HG03108 (cell line): Measurements from ENCODE around the gene RPS13.
"Not testable (repeated sequence)": the region's sequence is repeated elsewhere in the genome, so short reads cannot be mapped to it uniquely, and the experiment has no call there.

ENCODE experiments used
- ATAC-seq: cut with Tn5 transposase; IDR thresholded peaks from one replicate; pipeline ENCODE4 v1.9.1; 2021; ENCODE audit warnings: moderate library complexity; ENCODE audit not compliant: unreplicated experiment

RPS13 gene

DNA sequence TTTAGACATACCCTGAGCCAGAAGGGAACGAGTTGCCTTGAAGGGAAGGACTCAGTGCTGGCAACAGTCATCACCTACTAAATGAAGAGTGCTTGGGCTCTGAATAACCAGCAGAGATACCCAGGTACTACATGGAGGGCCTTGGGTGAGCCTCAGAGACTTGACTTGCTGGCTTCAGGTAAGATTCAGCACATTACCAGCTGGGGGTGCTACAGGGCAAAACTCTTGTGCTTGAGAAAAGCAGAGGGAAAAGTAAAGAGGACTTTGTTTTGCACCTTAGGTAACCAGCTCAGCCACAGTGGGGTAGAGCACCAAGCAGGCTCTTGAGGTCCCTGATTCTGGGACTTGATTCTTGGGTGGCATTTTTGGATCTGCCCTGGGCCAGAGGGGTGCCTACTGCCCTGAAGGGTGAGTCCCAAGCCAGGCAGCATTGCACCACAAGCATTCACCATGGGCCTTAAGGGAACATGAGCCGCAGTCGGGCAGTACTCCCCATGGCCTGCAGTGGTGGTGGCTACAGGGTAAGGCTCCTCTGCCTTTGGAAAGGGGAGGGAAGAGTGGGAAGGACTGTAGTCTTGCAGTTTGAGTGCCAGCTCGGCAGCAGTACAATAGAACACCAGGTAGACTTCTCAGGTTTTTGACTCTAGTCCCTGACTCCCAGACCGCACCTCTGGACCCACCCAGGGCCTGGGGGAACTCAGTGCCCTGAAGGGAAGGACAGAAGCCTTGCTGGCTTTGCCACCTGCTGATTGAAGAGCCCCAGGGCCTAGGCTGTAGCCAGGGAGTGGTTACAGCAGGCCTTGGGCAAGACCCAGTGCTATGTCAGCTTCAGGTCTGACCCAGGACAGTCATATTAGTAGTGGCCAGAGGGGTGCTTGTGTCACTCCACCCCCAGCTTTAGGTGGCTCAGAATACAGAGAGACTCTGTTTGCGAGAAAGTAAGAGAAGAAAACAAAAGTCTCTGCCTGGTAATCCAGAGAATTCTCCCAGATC is 40.5 kb downstream of the RPS13 start:
- ATAC-seq = no peak

DNA sequence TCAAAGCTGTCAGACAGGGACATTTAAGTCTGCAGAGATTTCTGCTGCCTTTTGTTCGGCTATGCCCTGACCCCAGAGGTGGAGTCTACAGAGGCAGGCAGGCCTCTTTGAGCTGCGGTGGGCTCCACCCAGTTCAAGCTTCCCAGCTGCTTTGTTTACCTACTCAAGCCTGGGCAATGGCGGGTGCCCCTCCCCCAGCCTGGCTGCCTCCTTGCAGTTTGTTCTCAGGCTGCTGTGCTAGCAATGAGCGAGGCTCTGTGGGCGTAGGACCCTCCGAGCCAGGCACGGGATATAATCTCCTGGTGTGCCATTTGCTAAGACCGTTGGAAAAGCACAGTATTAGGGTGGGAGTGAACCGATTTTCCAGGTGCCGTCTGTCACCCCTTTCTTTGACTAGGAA is 43.4 kb downstream of the RPS13 start:
- ATAC-seq = not testable (repeated sequence)

DNA sequence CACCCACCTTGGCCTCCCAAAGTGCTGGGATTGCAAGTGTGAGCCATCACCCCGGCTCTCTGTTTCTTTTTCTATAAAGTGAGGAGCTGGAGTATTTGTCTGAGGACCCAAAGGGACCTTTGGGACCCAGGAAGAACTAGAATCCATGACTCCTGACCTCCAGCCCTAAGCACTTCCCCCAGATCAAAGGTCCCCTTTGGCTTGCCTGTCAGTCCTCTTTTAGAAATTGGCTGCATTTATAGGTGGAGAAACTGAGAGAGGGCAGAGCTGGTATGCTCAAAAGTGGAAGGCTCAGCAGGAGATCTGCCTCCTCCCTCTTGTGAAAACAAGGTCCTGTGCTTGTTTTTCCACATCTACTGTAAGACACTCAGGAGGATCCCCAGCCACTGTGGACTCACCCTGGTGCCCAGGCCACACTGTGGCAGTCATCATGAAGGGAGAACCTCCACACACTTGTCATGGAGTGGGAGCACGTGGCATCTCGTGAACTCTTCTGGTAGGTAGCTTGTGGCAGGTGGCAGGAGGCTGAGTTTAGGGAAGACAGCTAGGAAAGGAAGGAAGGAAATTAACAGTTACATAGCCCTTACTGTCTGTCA is 50.9 kb downstream of the RPS13 start:
- no peak for ATAC-seq

DNA sequence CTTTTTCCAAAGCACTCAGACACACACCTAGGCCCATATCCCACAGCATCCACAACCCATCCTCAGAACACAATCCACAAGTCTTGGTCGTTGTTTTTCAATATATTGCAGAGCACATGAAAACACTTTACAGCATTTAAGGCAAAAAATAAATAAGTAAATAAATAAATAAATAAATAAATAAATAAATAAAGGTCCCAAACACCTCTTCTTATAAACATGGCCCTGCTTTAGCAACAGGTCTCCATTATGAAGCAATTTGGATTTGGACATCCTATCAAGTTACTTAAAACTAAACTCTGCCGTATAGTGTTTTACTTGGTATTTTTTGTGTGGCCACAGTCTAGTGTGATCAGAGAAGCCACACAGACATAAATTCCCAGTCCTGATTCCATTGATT is 52.5 kb downstream of the RPS13 start:
- no peak for ATAC-seq
